GM21367 (cell line): ENCODE data around the gene CD9.

Experiments
- ATAC-seq: cut with Tn5 transposase; IDR thresholded peaks from one replicate; pipeline ENCODE4 v1.9.1; 2021; ENCODE audit not compliant: unreplicated experiment

Gene CD9

DNA sequence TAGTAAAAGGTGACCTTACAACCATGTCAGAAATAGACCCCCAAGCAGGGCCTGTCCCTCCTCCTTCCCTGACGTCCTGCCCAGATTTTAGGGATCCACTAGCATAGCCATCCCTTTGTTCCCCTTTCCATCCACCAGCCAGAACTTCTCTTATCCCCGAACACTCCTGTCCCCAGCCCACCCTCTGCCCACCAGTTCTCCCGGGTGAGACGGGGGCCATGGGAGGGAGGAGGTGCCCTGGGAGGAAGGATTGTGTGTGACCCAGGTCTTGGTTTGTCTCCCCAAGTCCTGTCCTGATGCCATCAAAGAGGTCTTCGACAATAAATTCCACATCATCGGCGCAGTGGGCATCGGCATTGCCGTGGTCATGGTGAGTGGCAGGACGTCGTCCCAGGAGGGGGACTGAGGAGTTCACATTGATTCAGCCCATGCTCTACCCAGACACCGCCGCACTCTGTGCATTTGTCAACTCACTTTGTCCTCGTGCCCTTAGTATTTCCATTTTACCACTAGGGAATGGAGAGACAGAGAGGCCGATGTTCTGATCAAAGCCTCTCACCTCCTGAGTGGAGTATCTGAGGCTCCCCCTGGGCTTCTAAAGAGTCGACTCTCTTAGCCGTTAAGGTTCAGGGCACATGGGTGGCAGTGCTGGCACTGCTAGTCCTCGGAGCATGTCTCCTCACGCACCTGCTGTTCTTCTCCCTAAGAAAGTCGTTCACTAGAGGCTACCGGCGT is 35.9 kb downstream of the CD9 start:
- no peak for ATAC-seq

DNA sequence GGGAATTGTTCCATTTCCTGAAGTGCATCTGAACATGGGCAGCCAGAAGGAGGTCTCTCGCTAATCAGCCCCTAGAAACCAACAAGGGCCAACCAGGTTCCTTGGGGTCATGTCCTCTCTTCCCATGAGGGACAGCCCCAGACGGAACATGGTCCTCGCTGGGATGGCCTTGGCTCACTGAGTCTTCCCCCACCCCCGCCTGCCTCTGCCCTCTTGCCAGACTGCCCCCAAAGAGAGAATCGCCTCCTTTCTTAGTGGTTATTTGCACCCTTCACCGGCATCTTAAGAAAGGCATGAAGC is 36.4 kb downstream of the CD9 start:
- ATAC-seq: no peak

DNA sequence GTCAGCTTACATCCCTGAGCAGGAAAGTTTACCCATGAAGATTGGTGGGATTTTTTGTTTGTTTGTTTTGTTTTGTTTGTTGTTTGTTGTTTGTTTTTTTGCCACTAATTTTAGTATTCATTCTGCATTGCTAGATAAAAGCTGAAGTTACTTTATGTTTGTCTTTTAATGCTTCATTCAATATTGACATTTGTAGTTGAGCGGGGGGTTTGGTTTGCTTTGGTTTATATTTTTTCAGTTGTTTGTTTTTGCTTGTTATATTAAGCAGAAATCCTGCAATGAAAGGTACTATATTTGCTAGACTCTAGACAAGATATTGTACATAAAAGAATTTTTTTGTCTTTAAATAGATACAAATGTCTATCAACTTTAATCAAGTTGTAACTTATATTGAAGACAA is 37.6 kb downstream of the CD9 start:
- no peak for ATAC-seq

DNA sequence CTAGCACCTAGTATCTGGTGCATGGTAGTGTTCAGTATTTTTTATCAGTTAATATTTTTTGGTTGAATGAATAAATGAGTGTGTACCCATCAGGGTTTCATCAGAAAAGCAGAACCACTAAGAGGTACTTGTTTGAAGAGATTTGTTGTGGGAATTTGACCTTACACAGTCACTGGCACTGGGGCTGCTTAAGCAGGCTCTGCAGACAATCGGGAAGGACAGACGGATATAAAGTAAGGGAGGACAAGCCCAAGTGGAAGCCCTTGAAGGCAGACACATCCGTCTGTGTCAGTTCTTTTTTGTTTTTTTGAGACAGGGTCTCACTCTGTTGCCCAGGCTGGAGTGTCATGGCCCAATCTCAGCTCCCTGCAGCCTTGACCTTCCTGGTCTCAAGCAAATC is 38.7 kb downstream of the CD9 start:
- no peak for ATAC-seq

DNA sequence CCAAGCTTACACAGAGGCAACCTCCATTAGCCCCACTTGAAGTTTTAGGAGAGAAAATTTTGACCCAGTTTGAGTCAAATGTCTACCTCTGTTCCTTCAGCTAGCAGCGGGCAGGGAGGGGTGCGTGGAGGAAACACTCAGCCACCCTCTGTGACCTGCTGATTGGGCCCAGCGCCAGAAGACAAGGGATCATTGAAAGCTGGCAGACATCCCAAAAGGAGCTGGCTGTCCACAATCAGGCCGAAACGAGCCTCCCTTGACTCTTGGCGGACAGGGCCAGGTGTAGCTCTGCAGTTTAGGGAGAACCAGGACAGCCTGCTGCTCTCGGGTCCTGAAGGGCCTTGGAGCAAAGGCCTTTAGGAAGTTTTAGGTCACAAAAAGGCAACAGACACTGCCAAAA is 41.3 kb downstream of the CD9 start:
- ATAC-seq: no peak

DNA sequence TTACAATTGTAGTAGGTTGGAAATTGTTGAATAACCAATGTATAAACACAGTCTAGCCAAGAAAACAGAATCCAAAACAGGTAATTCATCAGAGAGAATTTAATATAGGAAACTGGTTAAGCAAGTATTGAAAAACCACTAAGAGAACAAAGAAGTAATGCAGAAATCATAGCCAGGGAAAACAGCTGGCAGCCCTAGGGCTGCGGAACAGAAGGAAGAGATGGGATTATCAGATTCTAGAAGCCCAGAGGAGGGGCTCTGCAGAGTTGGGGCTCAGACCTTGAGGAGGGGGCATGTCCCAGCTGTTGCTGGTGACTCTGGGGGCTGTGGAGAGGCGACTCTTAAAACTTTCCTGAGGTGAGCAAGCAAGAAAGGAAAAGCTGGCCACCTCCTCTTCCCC is 49.4 kb downstream of the CD9 start:
- no peak for ATAC-seq

DNA sequence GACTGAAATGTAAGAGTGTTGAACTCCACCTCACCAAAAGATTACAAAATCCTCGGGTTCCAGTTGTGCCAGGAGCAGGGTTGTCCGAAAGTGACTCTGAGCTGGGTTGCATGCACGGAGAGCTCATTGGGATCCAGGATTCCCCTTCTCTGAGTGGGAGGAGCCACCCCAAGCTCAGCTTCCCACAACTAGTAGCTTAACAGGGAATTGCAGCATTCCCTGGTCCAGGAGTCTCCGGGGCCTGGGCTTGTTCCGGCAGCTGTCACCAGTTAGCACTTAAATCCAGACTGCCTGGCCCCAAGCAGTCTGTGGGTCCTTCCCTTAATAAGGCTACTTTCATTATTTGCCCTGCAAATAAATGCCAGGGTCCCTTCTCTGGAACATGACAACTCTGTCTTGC is 50.1 kb downstream of the CD9 start:
- no peak for ATAC-seq

DNA sequence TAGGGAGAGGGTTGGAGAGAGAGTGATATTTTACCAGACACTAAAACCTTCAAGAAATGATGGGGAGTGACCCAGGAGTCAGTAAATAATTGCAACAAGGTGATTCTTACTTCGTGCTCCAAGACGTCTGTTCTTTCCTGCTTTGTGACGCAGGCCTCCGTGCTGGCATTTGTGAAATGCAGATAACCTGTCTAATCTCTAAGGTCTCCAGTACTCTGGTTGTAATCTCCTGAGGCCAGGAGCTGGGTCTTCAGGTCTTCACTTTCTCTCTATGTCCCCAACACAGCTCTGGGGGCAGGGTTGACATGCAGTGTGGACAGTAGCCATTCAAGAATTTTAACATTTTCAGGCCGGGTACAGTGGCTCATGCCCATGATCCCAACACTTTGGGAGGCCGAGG is 53.1 kb downstream of the CD9 start:
- no peak for ATAC-seq

DNA sequence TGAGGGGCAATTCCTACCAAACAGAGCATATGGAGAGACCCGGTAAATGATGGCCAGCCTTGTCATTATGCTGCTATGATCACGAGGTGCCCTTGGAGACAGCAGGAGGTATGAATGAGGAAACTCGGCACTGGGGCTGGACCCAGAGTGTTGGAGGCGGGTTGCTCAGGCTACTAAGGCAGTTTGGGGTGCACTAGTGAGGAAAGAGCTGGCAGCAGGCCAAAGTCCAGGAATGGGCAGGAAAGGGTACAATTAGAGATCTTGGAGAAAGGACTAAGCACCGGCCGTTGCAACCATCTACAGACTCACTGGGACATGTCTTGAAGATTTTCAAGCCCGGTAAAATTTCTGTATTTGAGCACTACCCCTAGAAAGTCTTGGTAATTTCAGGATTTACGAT is 54.3 kb downstream of the CD9 start:
- no peak for ATAC-seq

DNA sequence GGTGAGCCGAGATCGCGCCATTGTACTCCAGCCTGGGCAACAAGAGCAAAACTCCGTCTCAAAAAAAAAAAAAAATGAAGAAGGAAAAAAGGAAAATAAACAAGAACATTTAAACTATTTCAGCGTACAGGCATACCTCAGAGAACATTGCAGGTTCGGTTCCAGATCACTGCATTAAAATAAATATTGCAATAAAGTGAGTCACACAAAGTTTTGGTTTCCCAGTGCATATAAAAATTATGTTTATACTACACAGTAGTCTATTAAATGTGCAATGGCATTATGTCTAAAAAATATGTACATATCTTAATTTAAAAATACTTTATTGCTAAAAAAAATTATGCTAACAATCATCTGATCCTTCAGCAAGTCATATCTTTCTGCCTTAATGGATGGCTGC is 56.8 kb downstream of the CD9 start:
- no peak for ATAC-seq

DNA sequence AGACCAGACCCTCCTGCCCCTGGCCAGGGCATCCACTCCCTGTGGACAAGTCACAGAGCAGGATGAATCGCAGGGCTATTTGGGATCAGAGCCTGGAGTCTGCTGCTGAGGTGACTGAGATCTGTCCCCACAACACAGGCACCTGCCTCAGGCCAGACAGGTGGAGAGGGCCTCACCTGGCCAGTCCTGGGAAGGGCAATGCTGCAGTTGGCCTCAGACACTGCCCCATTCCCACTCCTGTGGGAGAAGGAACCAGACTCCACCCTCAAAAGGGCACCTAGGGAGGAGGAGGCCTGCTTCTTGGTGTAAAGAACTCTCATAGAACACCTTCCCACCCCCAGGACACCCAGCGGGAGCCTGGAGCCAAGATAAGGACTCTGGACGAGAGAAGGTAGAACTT is 62.0 kb downstream of the CD9 start:
- no peak for ATAC-seq

DNA sequence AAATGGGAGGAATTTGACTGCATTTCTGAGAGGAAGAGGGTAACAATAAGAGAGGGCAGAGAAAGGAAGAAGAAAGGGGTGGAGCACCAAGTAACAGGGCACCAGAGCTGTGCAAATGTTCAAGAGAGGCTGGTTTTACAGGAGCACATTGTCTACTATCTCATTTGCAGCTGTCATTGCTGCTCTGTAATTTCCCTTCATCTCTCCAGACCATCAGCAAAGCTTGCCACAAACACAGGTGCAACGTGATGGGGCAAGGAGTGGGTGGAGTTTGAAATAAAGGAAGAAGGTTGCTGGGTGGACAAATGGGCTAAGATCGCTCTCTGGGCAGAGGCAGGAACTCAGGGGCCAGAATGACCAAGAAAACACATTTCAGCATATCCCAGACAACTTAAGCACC is 62.4 kb downstream of the CD9 start:
- no peak for ATAC-seq

DNA sequence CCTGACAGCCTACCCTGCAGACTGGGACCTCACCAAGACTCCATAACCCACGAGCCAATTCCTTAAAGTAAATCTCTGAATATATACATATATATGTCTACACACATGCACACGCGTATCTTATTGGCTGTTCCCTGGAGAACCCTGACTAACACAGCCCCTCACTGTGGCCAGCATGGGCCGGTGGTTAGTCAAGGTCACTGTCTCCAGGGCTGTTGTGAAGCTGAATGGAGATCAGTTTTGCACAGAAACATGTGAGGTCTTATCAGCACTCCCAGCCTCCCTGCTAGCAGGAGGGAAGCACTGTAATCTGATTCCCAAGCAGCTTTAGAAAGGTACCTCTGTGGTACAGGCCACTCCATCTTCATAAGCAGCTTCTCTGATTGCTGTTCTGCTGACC is 63.7 kb downstream of the CD9 start:
- no peak for ATAC-seq

DNA sequence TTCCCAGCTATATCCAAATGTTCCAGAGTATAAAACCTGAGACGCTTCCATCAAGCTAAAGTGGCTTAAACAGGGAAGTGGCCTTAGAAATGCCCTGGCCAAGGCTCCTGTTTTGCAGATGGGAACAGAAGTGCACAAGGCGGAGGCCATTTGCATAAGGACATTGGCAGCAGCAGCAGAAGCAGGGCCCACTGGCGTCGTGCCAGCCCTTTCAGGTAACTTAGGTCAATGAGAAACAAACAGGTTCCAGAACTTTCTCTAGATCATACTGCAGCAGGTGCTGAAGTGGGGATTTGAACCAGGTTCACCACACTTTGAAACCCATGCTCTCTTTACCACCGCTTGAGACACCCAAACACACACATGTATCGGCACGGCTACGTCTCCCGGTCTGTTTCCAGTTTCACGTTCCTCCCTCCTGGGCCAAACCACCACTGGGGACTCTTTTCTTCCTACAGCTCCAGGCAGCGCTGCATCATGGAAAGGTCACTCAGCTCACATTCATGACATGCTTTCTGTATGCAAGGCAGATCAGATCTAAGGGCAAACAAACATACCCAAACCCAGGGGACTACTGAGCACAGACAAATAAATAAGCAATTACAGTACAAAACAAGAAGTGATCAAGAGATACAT is 64.3 kb downstream of the CD9 start:
- no peak for ATAC-seq

DNA sequence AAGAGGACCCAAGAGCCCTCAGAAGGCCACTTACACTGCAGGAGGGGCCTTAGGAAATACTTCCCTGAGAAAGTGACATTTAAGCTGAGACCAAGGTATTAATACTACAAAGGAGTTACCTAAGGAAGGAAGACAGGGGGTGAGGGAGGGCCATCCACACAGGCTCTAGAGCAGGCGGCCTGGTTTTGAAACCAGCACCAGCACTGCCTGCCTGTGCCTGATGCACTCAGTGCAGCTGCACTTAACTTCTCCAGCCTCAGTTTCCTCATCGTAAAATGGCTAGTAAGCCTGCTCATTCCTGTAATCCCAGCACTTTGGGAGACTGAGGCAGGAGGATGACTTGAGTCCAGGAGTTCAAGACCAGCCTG is 64.8 kb downstream of the CD9 start:
- no peak for ATAC-seq

DNA sequence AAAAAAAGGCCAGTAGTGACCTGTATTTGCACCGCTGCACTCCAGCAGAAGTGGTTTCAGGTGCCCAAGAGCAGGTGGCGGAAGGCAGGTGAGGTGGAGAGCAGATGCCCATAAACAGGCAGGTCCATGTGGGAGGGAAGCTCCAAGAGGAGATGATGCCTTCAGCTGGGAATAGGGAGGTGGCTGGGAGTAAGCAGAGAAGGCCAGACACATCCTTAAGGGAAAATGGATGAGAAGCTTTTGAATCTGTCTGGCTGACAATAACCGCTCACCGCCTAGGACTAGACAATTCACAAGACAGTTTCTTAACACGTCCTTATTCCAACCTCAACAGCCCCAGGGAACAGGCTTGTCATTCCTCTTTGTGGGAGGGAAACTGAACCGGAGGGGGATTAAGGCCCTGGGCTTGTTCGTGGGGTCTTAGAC is 66.4 kb downstream of the CD9 start:
- no peak for ATAC-seq

DNA sequence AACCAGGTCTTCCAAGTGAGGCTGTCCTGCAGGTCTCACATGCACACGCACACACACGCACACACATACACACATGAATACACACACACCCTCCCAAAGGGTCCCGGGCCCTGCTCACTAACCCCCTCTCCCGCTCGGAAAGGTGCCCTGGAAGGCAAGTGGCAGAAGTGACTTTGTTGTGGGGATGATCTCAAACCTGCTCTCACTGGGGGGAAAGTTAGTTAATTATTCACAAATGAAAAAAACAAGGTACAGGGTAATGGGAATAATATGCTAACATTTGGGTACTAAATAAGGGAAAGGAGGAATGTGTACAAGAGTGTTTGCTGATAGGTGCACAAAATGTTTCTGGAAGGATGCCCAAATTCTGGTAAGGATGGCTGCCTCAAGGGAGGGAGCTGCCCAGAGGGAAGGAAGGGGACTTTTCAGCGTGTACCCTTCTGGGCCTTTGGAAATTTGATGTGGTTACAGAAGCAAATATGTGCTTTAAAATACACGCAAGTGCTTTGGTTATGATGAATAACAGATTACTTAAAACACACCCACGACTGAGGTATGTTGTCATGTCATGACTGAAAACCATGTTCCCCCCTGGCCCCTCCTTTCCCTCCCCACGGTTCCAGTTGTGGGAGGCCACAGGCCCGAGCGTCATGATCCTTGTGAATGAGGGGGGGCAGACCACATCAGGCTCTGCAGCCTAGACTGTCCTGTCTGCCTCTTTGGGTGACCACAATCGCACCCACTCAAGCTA is 66.9 kb downstream of the CD9 start:
- ATAC-seq: no peak

DNA sequence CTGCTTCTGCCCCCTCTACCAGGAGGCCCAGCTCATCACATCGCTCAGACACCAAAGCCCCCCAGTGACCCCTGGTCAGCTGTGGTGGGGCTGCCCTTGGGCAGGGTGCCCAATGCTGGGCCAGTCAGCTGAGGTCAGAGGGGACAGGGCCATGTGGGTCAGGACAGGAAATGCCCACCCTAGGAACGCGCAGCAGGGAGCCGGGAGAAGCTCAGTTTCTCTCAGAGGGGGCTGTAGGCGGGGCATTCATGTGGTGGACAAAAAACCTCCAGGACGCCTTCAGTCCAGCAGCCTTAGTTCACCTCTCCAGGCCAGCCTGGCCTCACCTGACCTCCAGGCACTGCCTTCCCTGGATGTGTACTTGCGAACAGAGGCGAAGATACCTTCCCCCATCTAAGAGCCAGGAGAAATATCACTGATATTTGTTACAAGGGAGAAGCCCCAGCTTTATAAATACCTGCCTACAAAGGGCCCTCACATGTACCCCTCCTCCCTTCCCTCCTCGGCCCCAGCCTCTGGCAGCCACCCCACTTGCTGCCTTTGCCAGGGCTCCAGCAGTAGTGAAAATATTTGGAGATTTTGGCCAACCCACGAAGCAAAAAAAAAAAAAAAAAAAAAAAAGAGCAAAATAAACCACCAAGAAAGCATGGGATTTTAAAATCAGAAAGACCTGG is 68.4 kb downstream of the CD9 start:
- ATAC-seq: no peak

DNA sequence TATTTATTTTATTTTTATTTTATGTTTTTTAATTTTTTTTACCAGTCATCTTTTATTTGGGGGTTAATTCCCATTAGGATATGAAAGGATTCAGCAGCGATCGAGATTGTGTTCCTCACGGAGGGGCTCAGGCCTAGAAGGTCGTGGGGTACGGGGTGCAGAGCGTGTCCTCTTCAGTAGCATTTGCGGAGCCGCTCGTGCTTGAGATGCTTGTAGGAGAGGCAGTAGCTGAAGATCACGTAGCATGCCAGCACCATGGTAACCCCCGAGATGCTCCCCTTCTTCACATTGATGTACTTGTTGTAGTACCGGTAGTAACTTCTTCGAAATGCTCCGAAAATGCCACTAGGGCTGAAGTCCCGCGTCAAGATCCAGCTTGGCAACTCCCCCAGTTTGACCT is 69.8 kb downstream of the CD9 start:
- ATAC-seq: no peak

DNA sequence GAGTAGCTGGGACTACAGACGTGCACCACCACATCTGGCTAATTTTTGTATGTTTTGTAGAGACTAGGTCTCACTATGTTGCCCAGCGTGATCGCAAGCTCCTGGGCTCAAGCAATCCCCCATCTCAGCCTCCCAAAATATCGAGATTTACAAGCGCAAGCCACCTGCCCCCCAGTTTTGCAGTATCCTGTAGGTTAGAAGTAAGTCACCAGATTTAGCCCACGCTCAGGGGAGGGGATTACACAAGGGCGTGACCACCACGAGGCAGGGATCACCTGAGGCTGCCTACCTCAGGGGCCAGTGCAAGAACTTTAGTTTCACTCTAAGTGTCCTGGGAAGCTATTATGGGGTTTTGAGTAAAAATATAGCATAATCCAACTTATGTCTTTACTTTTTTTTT is 71.1 kb downstream of the CD9 start:
- ATAC-seq: no peak

DNA sequence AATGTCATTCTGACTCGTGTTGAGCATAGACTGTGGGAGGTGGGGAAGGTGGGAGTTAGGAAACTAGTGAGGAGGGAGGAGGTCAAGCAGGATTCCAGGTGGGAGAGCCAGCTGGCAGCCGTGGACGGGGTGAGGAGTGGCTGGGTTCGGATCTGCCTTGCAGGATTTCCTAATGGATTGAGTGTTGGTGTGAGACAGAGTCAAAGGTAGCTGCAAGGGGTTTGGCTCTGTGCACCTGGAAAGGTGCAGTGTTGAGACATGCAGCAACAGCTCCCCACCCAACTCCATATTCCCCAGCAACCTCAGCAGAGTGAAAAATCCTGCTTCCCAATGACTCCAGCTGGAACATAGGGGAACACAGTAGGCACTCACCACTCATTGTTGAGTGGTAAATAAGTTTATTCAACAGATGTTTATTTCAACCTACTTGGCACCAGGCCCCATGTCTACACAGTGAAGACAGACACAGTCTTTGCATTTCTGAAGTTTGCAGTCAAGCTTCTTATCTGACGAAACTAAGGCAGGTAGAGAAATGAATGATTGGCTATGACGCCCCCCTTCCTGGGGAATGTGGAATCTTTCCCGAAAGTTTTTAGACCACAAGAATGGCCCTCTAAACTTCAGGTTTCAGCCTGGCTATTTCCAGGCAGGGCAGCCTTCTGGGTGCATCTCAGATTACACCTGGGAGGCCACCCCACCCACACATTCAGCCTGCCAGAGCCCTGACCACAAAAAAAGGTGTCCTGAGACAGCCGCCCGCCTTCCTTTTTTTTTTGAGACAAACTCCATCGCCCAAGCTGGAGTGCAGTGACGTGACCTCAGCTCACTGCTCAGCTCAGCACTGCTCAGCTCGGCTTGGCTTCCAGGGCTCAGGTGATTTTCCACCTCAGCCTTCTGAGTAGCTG is 72.4 kb downstream of the CD9 start:
- no peak for ATAC-seq
